Ovary (tissue), 3 donors: ENCODE measurements around the gene IFI16.

Experiments
- POLR2A ChIP-seq: fragments of 450-650 bp; IDR thresholded peaks from one replicate; pipeline ENCODE4 v1.6.1; 2017; ENCODE audit warnings: antibody characterized with exemption, mild to moderate bottlenecking, moderate library complexity
- TF ChIP-seq, protein P1 (sequence below), 3 donors: fragments of 450-650 bp in 2 of 3; fragments of 200-600 bp in 1 of 3; IDR thresholded peaks; one replicate each; pipeline versions ENCODE4 v1.5.1 to v1.8.0; 2016 to 2022; ENCODE audit warnings: antibody characterized with exemption in 3 of 3, mild to moderate bottlenecking in 1 of 3
- donor health status: DM: no; HTN: no; CAD: no.

DNA sequence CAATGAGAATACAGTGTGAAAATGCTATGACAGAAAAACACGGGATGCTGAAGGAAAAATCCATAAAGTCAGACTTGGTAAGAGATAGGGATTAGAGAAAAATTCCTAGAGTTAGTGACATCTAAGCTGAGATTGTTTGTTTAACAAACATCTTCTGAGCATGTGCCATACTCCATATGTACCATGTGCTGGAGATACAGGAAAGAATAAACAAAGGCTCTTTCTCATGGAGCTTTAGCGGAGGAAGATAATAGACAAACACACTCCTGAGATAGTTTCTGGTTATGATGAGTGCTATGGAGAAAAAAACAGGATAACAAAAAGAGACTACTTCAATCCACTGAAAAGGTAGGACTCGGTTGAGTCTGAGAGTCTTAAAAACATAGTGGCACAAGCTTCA lies 88.9 kb downstream of the IFI16 start:
- TF ChIP-seq, protein P1, sequence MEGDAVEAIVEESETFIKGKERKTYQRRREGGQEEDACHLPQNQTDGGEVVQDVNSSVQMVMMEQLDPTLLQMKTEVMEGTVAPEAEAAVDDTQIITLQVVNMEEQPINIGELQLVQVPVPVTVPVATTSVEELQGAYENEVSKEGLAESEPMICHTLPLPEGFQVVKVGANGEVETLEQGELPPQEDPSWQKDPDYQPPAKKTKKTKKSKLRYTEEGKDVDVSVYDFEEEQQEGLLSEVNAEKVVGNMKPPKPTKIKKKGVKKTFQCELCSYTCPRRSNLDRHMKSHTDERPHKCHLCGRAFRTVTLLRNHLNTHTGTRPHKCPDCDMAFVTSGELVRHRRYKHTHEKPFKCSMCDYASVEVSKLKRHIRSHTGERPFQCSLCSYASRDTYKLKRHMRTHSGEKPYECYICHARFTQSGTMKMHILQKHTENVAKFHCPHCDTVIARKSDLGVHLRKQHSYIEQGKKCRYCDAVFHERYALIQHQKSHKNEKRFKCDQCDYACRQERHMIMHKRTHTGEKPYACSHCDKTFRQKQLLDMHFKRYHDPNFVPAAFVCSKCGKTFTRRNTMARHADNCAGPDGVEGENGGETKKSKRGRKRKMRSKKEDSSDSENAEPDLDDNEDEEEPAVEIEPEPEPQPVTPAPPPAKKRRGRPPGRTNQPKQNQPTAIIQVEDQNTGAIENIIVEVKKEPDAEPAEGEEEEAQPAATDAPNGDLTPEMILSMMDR (IDR thresholded peaks at IDR 0.05) = no peak
- TF ChIP-seq POLR2A = no peak
